ENCODE measurements around the gene TEDC1.

TEDC1 gene

GRCh38 chr14:105490572-105491365, at the start of gene TEDC1:
TEDC1 (plus strand) TSS chr14:105491246; CDS start chr14:105491376, 130 bp downstream.
- DNase-seq = peak; percentile 100

GRCh38 chr14:105442125-105442524, 48.9 kb upstream of the TEDC1 start:
- no peak for DNase-seq

DNA sequence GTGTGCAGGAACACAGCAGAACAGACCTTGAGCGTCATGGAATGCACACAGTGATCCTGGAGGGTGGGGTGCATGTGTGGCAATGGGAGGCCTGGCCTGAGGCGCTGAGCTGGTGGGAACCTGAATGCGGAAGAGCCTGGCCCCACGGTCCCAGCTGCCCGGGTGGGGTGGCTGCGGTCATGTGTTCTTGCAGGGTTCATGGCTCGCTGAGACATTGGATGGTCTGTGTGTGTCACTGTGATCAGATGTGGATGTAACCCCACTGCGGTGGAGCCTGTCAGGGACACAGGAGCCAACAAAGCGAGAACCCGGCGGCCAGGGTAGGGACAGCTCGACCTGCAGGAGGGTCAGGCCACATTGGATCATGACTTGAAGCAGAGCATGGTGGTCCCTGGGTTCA, 48.2 kb upstream of the TEDC1 start:
- DNase-seq = no peak

- no peak for DNase-seq
Observed at GRCh38 chr14:105444859-105445258, 46.2 kb upstream of the TEDC1 start.

- DNase-seq = no peak
Observed at GRCh38 chr14:105445290-105445689, 45.8 kb upstream of the TEDC1 start.

DNA sequence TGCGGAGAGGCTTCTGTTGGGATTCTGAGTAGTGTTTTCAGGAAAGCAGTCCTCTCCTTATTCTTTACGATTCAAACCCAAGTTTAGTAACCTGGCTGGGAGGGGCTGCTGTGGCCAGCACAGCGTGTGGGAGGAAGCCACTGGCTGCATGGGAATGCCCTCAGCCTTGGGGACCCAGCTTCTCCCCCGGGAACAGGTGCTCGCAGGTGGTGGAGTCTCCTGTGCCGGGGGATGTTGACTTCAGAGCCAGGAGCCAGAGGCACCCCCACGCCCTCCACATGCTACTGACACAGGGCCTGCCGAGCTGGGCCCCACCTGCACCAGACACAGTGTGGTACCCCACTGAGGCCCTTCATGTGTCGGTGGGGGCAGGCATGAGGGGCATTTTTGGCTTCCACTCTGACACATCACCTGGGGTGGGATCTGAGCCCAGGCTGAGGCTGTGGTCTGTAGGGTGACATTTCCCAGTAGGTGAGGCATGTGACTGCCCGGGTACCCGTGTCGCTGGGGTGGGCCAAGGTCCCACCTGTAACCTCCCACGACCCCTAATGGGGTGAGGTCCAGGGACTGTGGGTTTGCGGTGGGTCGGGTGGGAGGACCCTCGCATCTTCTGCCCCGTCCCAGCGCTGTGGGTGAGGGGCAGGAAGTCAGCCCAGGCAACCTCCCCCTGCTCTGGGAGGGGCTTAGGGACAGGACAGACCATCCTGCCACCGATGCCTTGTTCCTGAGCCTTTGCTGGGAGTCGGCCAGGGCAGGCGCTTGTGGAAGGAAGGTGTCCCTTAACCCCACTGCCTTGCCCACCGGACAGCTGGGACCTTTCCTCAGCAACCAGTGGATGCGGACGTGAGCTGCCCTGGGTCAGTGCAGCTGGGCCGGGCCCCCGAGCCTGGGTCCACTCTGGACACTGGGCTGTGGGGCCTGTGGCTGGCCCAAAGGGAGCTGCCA, 44.9 kb upstream of the TEDC1 start:
- DNase-seq = no peak

GRCh38 chr14:105446971-105447370, 44.1 kb upstream of the TEDC1 start:
- no peak for DNase-seq

GRCh38 chr14:105447651-105448640, 43.1 kb upstream of the TEDC1 start:
- DNase-seq = no peak

DNA sequence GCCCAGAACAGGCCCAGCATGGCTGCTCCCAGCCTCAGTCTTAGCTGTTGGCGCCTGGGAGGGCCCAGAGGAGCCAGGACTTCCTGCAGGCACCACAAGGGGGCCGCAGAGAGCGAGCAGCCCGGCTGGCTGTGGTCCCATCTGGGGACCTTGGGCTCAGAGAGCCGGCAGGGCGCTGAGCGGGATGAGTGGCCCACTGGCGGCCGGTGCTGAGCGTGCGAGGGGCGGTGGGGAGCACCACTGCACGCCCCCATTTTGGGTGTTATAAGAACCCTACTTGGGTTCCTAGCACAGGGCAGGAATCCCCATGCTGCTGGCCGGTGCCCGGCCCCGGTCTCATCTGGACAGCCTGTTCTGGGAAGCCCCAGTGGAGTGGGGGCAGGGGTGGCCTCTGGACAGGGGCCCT, 42.3 kb upstream of the TEDC1 start:
- DNase-seq = peak; percentile 9 to 19

GRCh38 chr14:105449276-105450122, 41.5 kb upstream of the TEDC1 start:
- no peak for DNase-seq

GRCh38 chr14:105450123-105450505, 40.9 kb upstream of the TEDC1 start:
- DNase-seq = no peak

GRCh38 chr14:105450864-105451720, 40.0 kb upstream of the TEDC1 start:
- no peak for DNase-seq

DNA sequence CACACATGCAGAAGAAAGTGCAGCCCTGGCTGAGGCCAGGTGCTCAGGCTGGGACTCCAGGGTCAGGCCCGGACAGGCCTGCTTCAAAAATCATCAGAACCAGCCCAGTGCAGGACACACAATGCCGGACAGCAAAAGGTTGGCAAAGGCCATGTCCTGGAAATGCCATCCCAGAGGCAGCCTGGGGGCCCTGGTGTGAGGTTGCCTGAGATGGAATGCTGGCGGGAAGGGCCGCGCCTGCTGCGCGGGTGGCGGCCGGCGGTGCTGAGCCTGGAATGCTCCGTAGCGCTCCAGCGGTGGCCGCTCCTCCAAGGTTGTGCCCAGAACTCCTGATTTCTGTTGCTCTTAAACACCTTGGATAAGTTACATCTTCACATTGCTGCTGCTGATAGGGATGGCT, 38.1 kb upstream of the TEDC1 start:
- DNase-seq = no peak

DNA sequence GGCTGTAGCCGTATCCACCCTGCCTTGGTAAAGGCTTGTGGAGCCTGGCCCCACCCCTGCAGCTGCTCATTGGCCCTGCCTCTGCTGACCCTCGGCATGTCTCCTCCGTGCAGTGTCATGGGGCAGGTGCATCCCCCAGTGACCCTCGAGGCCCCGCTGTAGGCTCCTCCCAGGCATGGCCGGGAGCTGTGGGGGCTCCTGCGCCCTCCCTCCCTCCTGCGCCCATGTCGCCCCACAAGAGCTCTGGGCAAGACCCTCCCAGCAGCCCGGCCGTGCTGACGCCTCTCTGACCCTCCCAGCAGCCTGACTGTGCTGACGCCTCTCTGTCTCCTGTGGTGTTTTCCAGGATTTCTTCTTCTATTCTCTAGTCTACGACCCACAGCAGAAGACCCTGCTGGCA, 37.2 kb upstream of the TEDC1 start:
- no peak for DNase-seq

- no peak for DNase-seq
Observed at GRCh38 chr14:105455086-105455640, 35.9 kb upstream of the TEDC1 start.

- no peak for DNase-seq
Observed at GRCh38 chr14:105455766-105456660, 35.0 kb upstream of the TEDC1 start.

- no peak for DNase-seq
Observed at GRCh38 chr14:105456736-105457617, 34.1 kb upstream of the TEDC1 start.

DNA sequence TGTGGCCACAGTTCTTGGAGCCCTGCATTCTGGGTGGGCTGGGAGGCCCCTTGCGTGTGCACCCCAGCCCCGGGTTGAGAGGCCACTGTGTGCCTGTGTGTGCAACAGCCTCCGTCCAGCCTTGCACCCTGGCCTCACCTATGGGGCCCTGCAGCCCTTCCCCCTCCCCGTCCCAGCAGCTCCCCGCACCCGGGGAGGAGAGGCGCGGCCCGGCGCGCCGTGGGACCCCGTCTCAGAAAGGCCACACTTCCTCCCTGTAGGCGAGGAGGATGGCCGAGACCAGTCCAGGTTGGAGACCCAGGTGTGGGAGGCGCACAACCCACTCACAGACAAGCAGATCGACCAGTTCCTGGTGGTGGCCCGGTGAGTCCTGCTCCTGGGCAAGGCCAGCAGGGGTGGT, 33.0 kb upstream of the TEDC1 start:
- no peak for DNase-seq

All from NCI-H2081 (cell line).